K562 (cell line): ENCODE measurements around the gene SLC39A3.

ENCODE experiments used
- CTCF ChIP-seq, 3 experiments: IDR thresholded peaks in 2 of 3; conservative IDR thresholded peaks in 1 of 3; 2 replicates each; pipeline ENCODE4 v1.5.1; 2011 to 2012; ENCODE audit warnings: low read length in 3 of 3, mild to moderate bottlenecking in 3 of 3, control low read depth in 2 of 3, improper control_type of control experiment in 1 of 3, inconsistent platforms in 1 of 3, low read depth in 1 of 3, mixed read lengths in 1 of 3, moderate library complexity in 1 of 3; ENCODE audit not compliant: insufficient read depth in 2 of 3
- FOXM1 ChIP-seq, 2 experiments: fragments of 450-650 bp in 1 of 2; sonication (generic) in 1 of 2; formaldehyde crosslinking in 1 of 2; IDR thresholded peaks; 2 replicates each; pipeline versions ENCODE4 v1.6.1 to v1.9.0; 2017 to 2022; ENCODE audit warnings: low read depth in 2 of 2, mild to moderate bottlenecking in 2 of 2, missing genetic modification reagents in 1 of 2, moderate library complexity in 1 of 2
- GTF2F1 ChIP-seq: IDR thresholded peaks from 2 replicates; pipeline ENCODE4 v1.6.1; 2011; ENCODE audit warnings: low read depth, low read length, improper control_type of control experiment
- HINFP ChIP-seq: fragments of 450-650 bp; conservative IDR thresholded peaks from 2 replicates; pipeline ENCODE4 v1.6.1; 2016; ENCODE audit warnings: missing genetic modification characterization, low read depth, mild to moderate bottlenecking, control low read depth, missing compliant biosample characterization
- JUNB ChIP-seq: fragments of 450-650 bp; formaldehyde crosslinking; conservative IDR thresholded peaks from 2 replicates; pipeline ENCODE4 v1.4.0; 2020; ENCODE audit warnings: mild to moderate bottlenecking
- SIN3B ChIP-seq: fragments of 450-650 bp; IDR thresholded peaks from 2 replicates; pipeline ENCODE4 v1.6.1; 2017; ENCODE audit warnings: low read depth, mild to moderate bottlenecking, moderate library complexity

DNA sequence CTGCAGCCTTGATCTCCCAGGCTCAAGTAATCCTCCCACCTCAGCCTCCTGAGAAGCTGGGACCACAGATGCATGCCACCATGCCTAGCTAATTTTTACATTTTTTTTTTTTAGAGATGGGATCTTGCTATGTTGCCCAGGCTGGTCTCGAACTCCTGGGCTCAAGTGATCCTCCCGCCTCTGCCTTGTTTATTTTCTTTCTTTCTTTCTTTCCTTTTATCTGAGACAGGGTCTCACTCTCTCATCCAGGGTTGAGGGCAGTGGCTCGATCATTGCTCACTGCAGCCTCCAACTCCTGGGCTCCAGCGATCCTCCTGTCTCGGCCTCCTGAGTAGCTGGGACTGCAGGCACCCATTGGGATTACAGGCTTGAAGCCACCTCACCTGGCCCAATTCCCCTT is 33.6 kb downstream of the SLC39A3 start:
- TF ChIP-seq CTCF (IDR thresholded peaks at IDR 0.05 in 2 of 3, conservative IDR thresholded peaks at IDR 0.05 in 1 of 3; ENCODE audit: insufficient read depth in 2 of 3, low read depth in 1 of 3, low read length in 3 of 3), result no peak
- TF ChIP-seq SIN3B, result no peak
- TF ChIP-seq JUNB, result no peak
- TF ChIP-seq HINFP (tag), result no peak
- no peak for TF ChIP-seq FOXM1 (IDR thresholded peaks at IDR 0.05; ENCODE audit: low read depth)
- no peak for TF ChIP-seq FOXM1 (CRISPR knock-in tag; IDR thresholded peaks at IDR 0.05; ENCODE audit: low read depth)
- TF ChIP-seq GTF2F1, result no peak
